HCT116 (cell line): Measurements from ENCODE around the gene BET1L. TPM values are rescaled to one million over a fixed set of nuclear protein-coding genes. Genes with fewer than 3 reads are reported as not detected.

Source experiments
- ATAC-seq: fragments of 200-7000 bp; cut with Tn5 transposase; 2 replicates; pipeline ENCODE4 v1.9.1; 2020; ENCODE audit warnings: mild to moderate bottlenecking, moderate library complexity
- BruUV-seq: library from RNA; stranded (reverse); fragments of 400-500 nt; replicated peaks from 2 replicates; lab custom pipeline; 2021; lab: Mats Ljungman, UMichigan
- CTCF ChIA-PET: fragments of 300-600 bp; sonication (Branson Sonifier 250); formaldehyde crosslinking; loops from one replicate; lab custom pipeline; 2021; ENCODE audit warnings: antibody characterized with exemption; lab: Charles Lee
- POLR2A ChIA-PET: fragments of 300-600, 350-600 bp; sonication (Branson Sonifier 250); formaldehyde crosslinking; loops from one replicate; lab custom pipeline; 2021; ENCODE audit warnings: antibody characterized with exemption; lab: Charles Lee
- RAD21 ChIA-PET, 2 experiments: fragments of 300-600 bp; sonication (Branson Sonifier 250); formaldehyde crosslinking; loops; one replicate each; lab custom pipeline; 2023; ENCODE audit warnings: low total read pairs in 2 of 2; ENCODE audit not compliant: uncharacterized antibody in 2 of 2, unreplicated experiment in 2 of 2, low non-redundant PET in 1 of 2; lab: Charles Lee
- DNase-seq: peaks from one replicate; pipeline ENCODE4 v3.0.0-alpha.2; 2010; ENCODE audit warnings: low read depth, low spot score
- H2AFZ ChIP-seq: fragments of 200-600 bp; shearing (Covaris generic), sonication (generic); 2 replicates; pipeline ENCODE4 v1.6.1; 2017; ENCODE audit warnings: low read depth, mixed run types, mixed read lengths, antibody characterized with exemption, low read length; ENCODE audit not compliant: poor library complexity, severe bottlenecking
- H3K27ac ChIP-seq: 2 replicates; pipeline ENCODE4 v1.5.1; 2012; ENCODE audit warnings: low read depth, low read length
- H3K27me3 ChIP-seq: fragments of 200-600 bp; sonication (generic); 2 replicates; pipeline ENCODE4 v1.6.1; 2016; ENCODE audit warnings: mixed run types, low read length, mixed read lengths; ENCODE audit not compliant: insufficient read depth
- H3K36me3 ChIP-seq, 2 experiments: fragments of 200-500 bp in 1 of 2; fragments of 200-600 bp in 1 of 2; sonication (Bioruptor generic) in 1 of 2; sonication (generic) in 1 of 2; 2 replicates each; pipeline versions ENCODE4 v1.5.1 to v1.6.1; 2014 to 2016; ENCODE audit warnings: low read length in 2 of 2, inconsistent platforms in 1 of 2, mixed read lengths in 1 of 2, mixed run types in 1 of 2; ENCODE audit not compliant: insufficient read depth in 2 of 2, control insufficient read depth in 1 of 2
- H3K4me1 ChIP-seq, 2 experiments: fragments of 200-600 bp in 1 of 2; sonication (generic) in 1 of 2; 2 replicates each; pipeline versions ENCODE4 v1.5.1 to v1.6.1; 2012 to 2017; ENCODE audit warnings: low read length in 2 of 2, inconsistent platforms in 1 of 2, mild to moderate bottlenecking in 1 of 2, mixed read lengths in 1 of 2, mixed run types in 1 of 2, moderate library complexity in 1 of 2; ENCODE audit not compliant: insufficient read depth in 2 of 2, control insufficient read depth in 1 of 2
- H3K4me2 ChIP-seq: fragments of 200-600 bp; sonication (generic); 2 replicates; pipeline ENCODE4 v1.6.1; 2017; ENCODE audit warnings: mixed run types, low read length, mixed read lengths
- H3K4me3 ChIP-seq, 2 experiments: fragments of 200-600 bp in 1 of 2; sonication (generic) in 1 of 2; replicated peaks in 1 of 2; 2 replicates each; pipeline ENCODE4 v1.5.1; 2011 to 2016; ENCODE audit warnings: low read length in 2 of 2, control low read depth in 1 of 2, low read depth in 1 of 2, mild to moderate bottlenecking in 1 of 2, mixed read lengths in 1 of 2, mixed run types in 1 of 2
- H3K79me2 ChIP-seq: fragments of 200-600 bp; sonication (generic); 2 replicates; pipeline ENCODE4 v1.6.1; 2017; ENCODE audit warnings: mild to moderate bottlenecking, mixed run types, low read length, moderate library complexity, mixed read lengths; ENCODE audit not compliant: insufficient read depth
- H3K9ac ChIP-seq: fragments of 200-600 bp; sonication (generic); 2 replicates; pipeline ENCODE4 v1.6.1; 2016; ENCODE audit warnings: low read length, mixed read lengths
- H3K9me2 ChIP-seq: fragments of 200-600 bp; sonication (generic), shearing (Covaris generic); 2 replicates; pipeline ENCODE4 v1.6.1; 2017; ENCODE audit warnings: mixed run types, mild to moderate bottlenecking, moderate library complexity; ENCODE audit not compliant: insufficient read depth
- H3K9me3 ChIP-seq, 2 experiments: fragments of 200-500 bp in 1 of 2; fragments of 200-600 bp in 1 of 2; sonication (Bioruptor generic) in 1 of 2; sonication (generic) in 1 of 2; 2 replicates each; pipeline ENCODE4 v1.6.1; 2014 to 2017; ENCODE audit warnings: low read length in 2 of 2, mixed read lengths in 2 of 2, inconsistent platforms in 1 of 2, low read depth in 1 of 2, mild to moderate bottlenecking in 1 of 2, mixed run types in 1 of 2, moderate library complexity in 1 of 2; ENCODE audit not compliant: control insufficient read depth in 1 of 2, insufficient read depth in 1 of 2
- H4K20me1 ChIP-seq: fragments of 200-600 bp; sonication (generic), shearing (Covaris generic); 2 replicates; pipeline ENCODE4 v1.6.1; 2017; ENCODE audit warnings: mixed run types, mild to moderate bottlenecking, moderate library complexity; ENCODE audit not compliant: insufficient read depth
- CBX3 ChIP-seq: IDR thresholded peaks from 2 replicates; pipeline ENCODE4 v1.6.1; 2012; ENCODE audit warnings: low read depth
- CEBPB ChIP-seq: IDR thresholded peaks from 2 replicates; pipeline ENCODE4 v1.6.1; 2012; ENCODE audit warnings: low read depth
- EGR1 ChIP-seq: IDR thresholded peaks from 2 replicates; pipeline ENCODE4 v1.6.1; 2012; ENCODE audit warnings: low read depth
- ELF1 ChIP-seq: IDR thresholded peaks from 2 replicates; pipeline ENCODE4 v1.6.1; 2012; ENCODE audit warnings: low read depth, borderline replicate concordance
- EZH2phosphoT487 ChIP-seq: fragments of 200-600 bp; IDR thresholded peaks from 2 replicates; pipeline ENCODE4 v1.6.1; 2018; ENCODE audit warnings: antibody characterized with exemption, borderline replicate concordance
- FOSL1 ChIP-seq: IDR thresholded peaks from 2 replicates; pipeline ENCODE4 v1.6.1; 2012; ENCODE audit warnings: low read depth
- JUND ChIP-seq: IDR thresholded peaks from 2 replicates; pipeline ENCODE4 v1.6.1; 2012
- POLR2A ChIP-seq: IDR thresholded peaks from 2 replicates; pipeline ENCODE4 v1.7.0; 2011; ENCODE audit warnings: borderline replicate concordance; ENCODE audit not compliant: insufficient read depth, insufficient read length; ENCODE audit errors: extremely low read depth
- POLR2AphosphoS5 ChIP-seq: IDR thresholded peaks from 2 replicates; pipeline ENCODE4 v1.6.1; 2011; ENCODE audit warnings: mild to moderate bottlenecking, low read depth, low read length, moderate library complexity
- RAD21 ChIP-seq: IDR thresholded peaks from 2 replicates; pipeline ENCODE4 v1.6.1; 2012; ENCODE audit warnings: low read depth, mild to moderate bottlenecking
- SIN3A ChIP-seq: IDR thresholded peaks from 2 replicates; pipeline ENCODE4 v1.6.1; 2012; ENCODE audit warnings: low read depth
- SRF ChIP-seq: IDR thresholded peaks from 2 replicates; pipeline ENCODE4 v1.6.1; 2012; ENCODE audit warnings: low read depth
- TCF7L2 ChIP-seq: IDR thresholded peaks from 2 replicates; pipeline ENCODE4 v1.7.0; 2011; ENCODE audit warnings: borderline replicate concordance, inconsistent platforms; ENCODE audit not compliant: insufficient read depth, insufficient read length; ENCODE audit errors: extremely low read depth
- YY1 ChIP-seq: IDR thresholded peaks from 2 replicates; pipeline ENCODE4 v1.6.1; 2011; ENCODE audit warnings: low read length, low read depth, moderate library complexity, mild to moderate bottlenecking; ENCODE audit not compliant: insufficient replicate concordance; ENCODE audit errors: extremely low read depth
- ZFX ChIP-seq: fragments of 450-650 bp; IDR thresholded peaks from 2 replicates; pipeline ENCODE4 v1.6.1; 2017
- ZNF274 ChIP-seq: fragments of 200-500 bp; sonication (Bioruptor generic); IDR thresholded peaks from 2 replicates; pipeline ENCODE4 v1.6.1; 2014; ENCODE audit warnings: mild to moderate bottlenecking, low read depth, low read length, inconsistent platforms
- intact Hi-C: fragments of 100-400 bp; cut with micrococcal nuclease; formaldehyde crosslinking; loops from 2 replicates; pipeline ENCODE4 v1.10.0; 2022
- total RNA-seq: library from RNA; stranded (reverse); gene quantifications from one replicate; pipeline ENCODE4 v1.2.1, GENCODE V29; 2021; ENCODE audit not compliant: unreplicated experiment
- TF ChIP-seq, protein P1 (sequence below): IDR thresholded peaks from 2 replicates; pipeline ENCODE4 v1.6.1; 2012; ENCODE audit warnings: low read depth
- TF ChIP-seq, protein P2 (sequence below): IDR thresholded peaks from 2 replicates; pipeline ENCODE4 v1.6.1; 2011; ENCODE audit warnings: mild to moderate bottlenecking, low read length, moderate library complexity; ENCODE audit not compliant: insufficient replicate concordance; ENCODE audit errors: extremely low read depth
- TF ChIP-seq, protein P3 (sequence below): IDR thresholded peaks from 2 replicates; pipeline ENCODE4 v1.6.1; 2012
- TF ChIP-seq, protein P4 (sequence below), 3 experiments: fragments of 200-600 bp in 1 of 3; sonication (generic) in 1 of 3; IDR thresholded peaks in 2 of 3; conservative IDR thresholded peaks in 1 of 3; 2 replicates each; pipeline ENCODE4 v1.5.1; 2012 to 2017; ENCODE audit warnings: low read depth in 2 of 3, low read length in 2 of 3, antibody characterized with exemption in 1 of 3, borderline replicate concordance in 1 of 3, control low read depth in 1 of 3, mild to moderate bottlenecking in 1 of 3, mixed read lengths in 1 of 3, mixed run types in 1 of 3, moderate library complexity in 1 of 3; ENCODE audit not compliant: insufficient read depth in 1 of 3

BET1L gene
- total RNA-seq, 1 experiment from 2014 or later: 49.1 TPM

DNA sequence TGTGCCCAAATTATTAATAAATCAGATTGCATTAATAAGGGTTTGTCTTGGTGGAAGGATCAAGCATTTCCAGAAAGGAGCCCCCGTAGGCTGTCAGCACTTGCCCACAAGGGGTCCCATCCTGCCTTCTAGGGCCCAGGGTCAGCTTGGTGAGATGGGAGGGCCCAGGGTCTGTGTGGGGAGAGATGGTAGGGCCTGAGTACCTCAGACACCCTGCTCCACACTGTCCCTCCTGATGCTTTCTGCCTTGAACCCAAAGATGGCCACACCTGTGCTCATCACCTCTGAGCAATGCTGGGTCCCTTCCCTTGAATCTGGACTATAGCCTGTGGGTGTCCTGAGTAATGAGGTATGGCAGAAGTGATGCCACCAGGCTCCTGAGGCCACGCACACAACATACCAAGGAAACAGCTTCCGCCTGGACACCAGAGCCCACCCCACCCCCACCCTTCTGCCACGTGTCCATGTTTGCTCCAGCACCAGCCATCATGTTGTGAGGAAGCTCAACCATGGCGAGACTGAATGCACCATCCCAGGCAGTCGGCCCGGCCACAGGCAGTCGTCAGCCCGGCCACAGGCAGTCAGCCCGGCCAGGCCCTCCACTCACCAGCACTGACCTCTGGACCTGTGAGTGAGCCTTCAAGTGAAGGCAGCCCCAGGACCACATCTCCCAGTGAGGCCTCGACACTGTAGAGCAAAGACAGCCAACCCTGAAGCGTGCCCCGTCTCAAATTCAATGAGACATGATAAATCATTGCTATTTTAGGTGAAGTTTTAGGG is 6.8 kb downstream of the BET1L start:
- ChIA-PET POLR2A (no interaction called here), RAD21 (no interaction called here), CTCF (no interaction called here)
- Histone ChIP-seq H3K27ac (no peak overlapping the region), H3K36me3 (peaks cover 6 to 16% of the 10 kb centered on the region in 2 experiments; a peak in 3 of 4 replicates), H2AFZ (no peak overlapping the region), H3K4me2 (no peak overlapping the region), H3K4me3 (no peak overlapping the region), H3K79me2 (peaks cover 11% of the 10 kb centered on the region), H3K9me2 (no peaks in the 10 kb centered on the region), H3K4me1 (no peaks in the 10 kb centered on the region), H3K9ac (no peak overlapping the region), H3K27me3 (no peaks in the 10 kb centered on the region), H4K20me1 (no peaks in the 10 kb centered on the region), H3K9me3 (no peaks in the 10 kb centered on the region)
- BruUV-seq: no TSS peak
- TF ChIP-seq, protein P1, sequence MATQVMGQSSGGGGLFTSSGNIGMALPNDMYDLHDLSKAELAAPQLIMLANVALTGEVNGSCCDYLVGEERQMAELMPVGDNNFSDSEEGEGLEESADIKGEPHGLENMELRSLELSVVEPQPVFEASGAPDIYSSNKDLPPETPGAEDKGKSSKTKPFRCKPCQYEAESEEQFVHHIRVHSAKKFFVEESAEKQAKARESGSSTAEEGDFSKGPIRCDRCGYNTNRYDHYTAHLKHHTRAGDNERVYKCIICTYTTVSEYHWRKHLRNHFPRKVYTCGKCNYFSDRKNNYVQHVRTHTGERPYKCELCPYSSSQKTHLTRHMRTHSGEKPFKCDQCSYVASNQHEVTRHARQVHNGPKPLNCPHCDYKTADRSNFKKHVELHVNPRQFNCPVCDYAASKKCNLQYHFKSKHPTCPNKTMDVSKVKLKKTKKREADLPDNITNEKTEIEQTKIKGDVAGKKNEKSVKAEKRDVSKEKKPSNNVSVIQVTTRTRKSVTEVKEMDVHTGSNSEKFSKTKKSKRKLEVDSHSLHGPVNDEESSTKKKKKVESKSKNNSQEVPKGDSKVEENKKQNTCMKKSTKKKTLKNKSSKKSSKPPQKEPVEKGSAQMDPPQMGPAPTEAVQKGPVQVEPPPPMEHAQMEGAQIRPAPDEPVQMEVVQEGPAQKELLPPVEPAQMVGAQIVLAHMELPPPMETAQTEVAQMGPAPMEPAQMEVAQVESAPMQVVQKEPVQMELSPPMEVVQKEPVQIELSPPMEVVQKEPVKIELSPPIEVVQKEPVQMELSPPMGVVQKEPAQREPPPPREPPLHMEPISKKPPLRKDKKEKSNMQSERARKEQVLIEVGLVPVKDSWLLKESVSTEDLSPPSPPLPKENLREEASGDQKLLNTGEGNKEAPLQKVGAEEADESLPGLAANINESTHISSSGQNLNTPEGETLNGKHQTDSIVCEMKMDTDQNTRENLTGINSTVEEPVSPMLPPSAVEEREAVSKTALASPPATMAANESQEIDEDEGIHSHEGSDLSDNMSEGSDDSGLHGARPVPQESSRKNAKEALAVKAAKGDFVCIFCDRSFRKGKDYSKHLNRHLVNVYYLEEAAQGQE: no peak
- TF ChIP-seq SIN3A: no peak
- TF ChIP-seq, protein P2, sequence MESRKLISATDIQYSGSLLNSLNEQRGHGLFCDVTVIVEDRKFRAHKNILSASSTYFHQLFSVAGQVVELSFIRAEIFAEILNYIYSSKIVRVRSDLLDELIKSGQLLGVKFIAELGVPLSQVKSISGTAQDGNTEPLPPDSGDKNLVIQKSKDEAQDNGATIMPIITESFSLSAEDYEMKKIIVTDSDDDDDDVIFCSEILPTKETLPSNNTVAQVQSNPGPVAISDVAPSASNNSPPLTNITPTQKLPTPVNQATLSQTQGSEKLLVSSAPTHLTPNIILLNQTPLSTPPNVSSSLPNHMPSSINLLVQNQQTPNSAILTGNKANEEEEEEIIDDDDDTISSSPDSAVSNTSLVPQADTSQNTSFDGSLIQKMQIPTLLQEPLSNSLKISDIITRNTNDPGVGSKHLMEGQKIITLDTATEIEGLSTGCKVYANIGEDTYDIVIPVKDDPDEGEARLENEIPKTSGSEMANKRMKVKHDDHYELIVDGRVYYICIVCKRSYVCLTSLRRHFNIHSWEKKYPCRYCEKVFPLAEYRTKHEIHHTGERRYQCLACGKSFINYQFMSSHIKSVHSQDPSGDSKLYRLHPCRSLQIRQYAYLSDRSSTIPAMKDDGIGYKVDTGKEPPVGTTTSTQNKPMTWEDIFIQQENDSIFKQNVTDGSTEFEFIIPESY: no peak
- TF ChIP-seq POLR2AphosphoS5: no peak
- TF ChIP-seq RAD21: no peak
- TF ChIP-seq ZNF274: no peak
- TF ChIP-seq, protein P3, sequence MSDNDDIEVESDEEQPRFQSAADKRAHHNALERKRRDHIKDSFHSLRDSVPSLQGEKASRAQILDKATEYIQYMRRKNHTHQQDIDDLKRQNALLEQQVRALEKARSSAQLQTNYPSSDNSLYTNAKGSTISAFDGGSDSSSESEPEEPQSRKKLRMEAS: no peak
- no peak for TF ChIP-seq TCF7L2
- TF ChIP-seq ZFX: no peak
- no peak for TF ChIP-seq JUND
- TF ChIP-seq ELF1: no peak
- no peak for TF ChIP-seq FOSL1
- no peak for TF ChIP-seq CEBPB
- no peak for TF ChIP-seq EGR1
- TF ChIP-seq CBX3: no peak
- TF ChIP-seq, protein P4, sequence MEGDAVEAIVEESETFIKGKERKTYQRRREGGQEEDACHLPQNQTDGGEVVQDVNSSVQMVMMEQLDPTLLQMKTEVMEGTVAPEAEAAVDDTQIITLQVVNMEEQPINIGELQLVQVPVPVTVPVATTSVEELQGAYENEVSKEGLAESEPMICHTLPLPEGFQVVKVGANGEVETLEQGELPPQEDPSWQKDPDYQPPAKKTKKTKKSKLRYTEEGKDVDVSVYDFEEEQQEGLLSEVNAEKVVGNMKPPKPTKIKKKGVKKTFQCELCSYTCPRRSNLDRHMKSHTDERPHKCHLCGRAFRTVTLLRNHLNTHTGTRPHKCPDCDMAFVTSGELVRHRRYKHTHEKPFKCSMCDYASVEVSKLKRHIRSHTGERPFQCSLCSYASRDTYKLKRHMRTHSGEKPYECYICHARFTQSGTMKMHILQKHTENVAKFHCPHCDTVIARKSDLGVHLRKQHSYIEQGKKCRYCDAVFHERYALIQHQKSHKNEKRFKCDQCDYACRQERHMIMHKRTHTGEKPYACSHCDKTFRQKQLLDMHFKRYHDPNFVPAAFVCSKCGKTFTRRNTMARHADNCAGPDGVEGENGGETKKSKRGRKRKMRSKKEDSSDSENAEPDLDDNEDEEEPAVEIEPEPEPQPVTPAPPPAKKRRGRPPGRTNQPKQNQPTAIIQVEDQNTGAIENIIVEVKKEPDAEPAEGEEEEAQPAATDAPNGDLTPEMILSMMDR (IDR thresholded peaks at IDR 0.05 in 2 of 3, conservative IDR thresholded peaks at IDR 0.05 in 1 of 3; ENCODE audit: borderline replicate concordance in 1 of 3, insufficient read depth in 1 of 3, low read depth in 2 of 3, low read length in 2 of 3): no peak
- TF ChIP-seq SRF: no peak
- no peak for TF ChIP-seq EZH2phosphoT487
- TF ChIP-seq POLR2A: no peak
- TF ChIP-seq YY1: no peak
- ATAC-seq (no peak), DNase-seq (no peak)
- intact Hi-C loops: no loop called here
